SU-DHL-6 (cell line): ENCODE results near the gene DCTN1.

ENCODE experiments used
- H2AFZ ChIP-seq: fragments of 200-600 bp; sonication (generic); 2 replicates; pipeline ENCODE4 v1.6.1; 2014; ENCODE audit warnings: low read depth, mild to moderate bottlenecking, moderate library complexity, mixed read lengths, antibody characterized with exemption, low read length; ENCODE audit not compliant: severe bottlenecking
- H3F3A ChIP-seq: fragments of 200-600 bp; shearing (Covaris generic); 2 replicates; pipeline ENCODE4 v1.6.0; 2016; ENCODE audit warnings: antibody characterized with exemption, mild to moderate bottlenecking; ENCODE audit not compliant: insufficient read depth
- H3K27ac ChIP-seq: fragments of 200-600 bp; sonication (generic); 2 replicates; pipeline ENCODE4 v1.5.1; 2016; ENCODE audit warnings: low read depth, mild to moderate bottlenecking, low read length, moderate library complexity, mixed read lengths
- H3K27me3 ChIP-seq: fragments of 200-600 bp; sonication (generic), shearing (Covaris generic); 2 replicates; pipeline ENCODE4 v1.6.0; 2014; ENCODE audit warnings: mild to moderate bottlenecking, low read length
- H3K36me3 ChIP-seq: fragments of 200-600 bp; sonication (generic); 2 replicates; pipeline ENCODE4 v1.6.1; 2014; ENCODE audit warnings: mild to moderate bottlenecking, low read length, mixed read lengths
- H3K4me2 ChIP-seq: fragments of 300-600, 200-600 bp; shearing (Covaris generic), sonication (generic); 2 replicates; pipeline ENCODE4 v1.6.0; 2014; ENCODE audit warnings: low read length, low read depth, mild to moderate bottlenecking; ENCODE audit not compliant: poor library complexity, severe bottlenecking
- H3K4me3 ChIP-seq: fragments of 200-600 bp; sonication (generic); 2 replicates; pipeline ENCODE4 v1.5.1; 2014; ENCODE audit warnings: antibody characterized with exemption, low read length, mild to moderate bottlenecking, mixed read lengths; ENCODE audit not compliant: insufficient read depth, poor library complexity, severe bottlenecking
- H3K79me2 ChIP-seq: fragments of 200-600 bp; sonication (generic); 2 replicates; pipeline ENCODE4 v1.6.1; 2014; ENCODE audit warnings: mild to moderate bottlenecking, low read length, moderate library complexity; ENCODE audit not compliant: insufficient read depth
- H3K9ac ChIP-seq: fragments of 200-600 bp; sonication (generic); 2 replicates; pipeline ENCODE4 v1.7.0; 2014; ENCODE audit warnings: mild to moderate bottlenecking, low read length
- H3K9me2 ChIP-seq: fragments of 200-600 bp; sonication (generic); replicated peaks from 2 replicates; pipeline ENCODE4 v1.6.1; 2014; ENCODE audit warnings: low read length; ENCODE audit not compliant: insufficient read depth
- H3K9me3 ChIP-seq: fragments of 200-600 bp; sonication (generic); 2 replicates; pipeline ENCODE4 v1.6.1; 2014; ENCODE audit warnings: low read length, mixed read lengths; ENCODE audit not compliant: insufficient read depth
- H4K20me1 ChIP-seq: fragments of 200-600 bp; sonication (generic); 2 replicates; pipeline ENCODE4 v1.6.1; 2014; ENCODE audit warnings: low read depth, mild to moderate bottlenecking, antibody characterized with exemption, low read length, moderate library complexity, mixed read lengths
- CTCF ChIP-seq: fragments of 200-600 bp; sonication (generic); IDR thresholded peaks from one replicate; pipeline ENCODE4 v1.5.1; 2017; ENCODE audit warnings: antibody characterized with exemption, mild to moderate bottlenecking, low read length, moderate library complexity; ENCODE audit not compliant: insufficient read depth, poor library complexity, severe bottlenecking
- EZH2phosphoT487 ChIP-seq: fragments of 200-600 bp; sonication (generic), shearing (Covaris generic); conservative IDR thresholded peaks from 2 replicates; pipeline ENCODE4 v1.6.1; 2018; ENCODE audit warnings: mild to moderate bottlenecking, antibody characterized with exemption, low read length, moderate library complexity, mixed read lengths

DCTN1 gene

DNA sequence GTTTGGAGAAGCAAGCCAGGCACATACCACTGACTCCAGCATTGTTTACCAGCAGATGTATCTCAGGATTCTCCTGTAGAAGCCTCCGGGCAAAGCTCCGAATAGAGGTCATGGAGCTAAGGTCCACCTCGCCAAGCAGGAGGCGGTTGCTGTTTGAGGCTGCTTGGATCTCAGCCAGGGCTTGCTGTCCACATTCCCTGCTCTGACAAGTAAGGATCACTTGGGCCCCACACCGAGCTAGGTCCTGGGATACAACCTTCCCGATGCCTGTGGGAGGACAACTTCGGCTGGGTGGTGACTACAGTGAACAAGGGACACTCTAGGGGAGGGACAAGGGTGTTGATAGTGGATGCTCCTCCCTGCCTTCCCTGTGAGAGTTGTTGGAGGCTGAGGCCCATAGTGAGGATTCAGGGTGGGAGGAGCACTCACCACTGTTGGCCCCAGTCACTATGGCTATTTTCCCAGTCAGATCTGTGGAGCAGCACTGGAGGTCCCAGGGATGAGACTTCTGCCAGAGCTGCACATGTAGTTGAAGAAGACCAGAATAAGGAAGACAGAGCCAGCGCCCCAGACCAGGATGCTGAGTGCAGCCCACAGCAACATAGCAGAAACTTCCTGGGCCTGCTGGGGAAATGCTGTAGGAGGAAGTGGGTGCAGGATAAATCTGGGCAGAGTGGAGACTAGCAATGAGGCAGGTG, 33.0 kb upstream of the DCTN1 start:
- TF ChIP-seq CTCF (no peak), EZH2phosphoT487 (no peak)
- Histone ChIP-seq H3K9ac (no peak overlapping the region), H2AFZ (no peak overlapping the region), H3K79me2 (no peaks in the 10 kb centered on the region), H3K36me3 (no peaks in the 10 kb centered on the region), H3K27me3 (no peaks in the 10 kb centered on the region), H3K27ac (no peak overlapping the region), H3K9me3 (no peaks in the 10 kb centered on the region), H4K20me1 (no peaks in the 10 kb centered on the region), H3F3A (no peaks in the 10 kb centered on the region), H3K4me2 (no peak overlapping the region), H3K4me3 (no peak overlapping the region), H3K9me2 (no peaks in the 10 kb centered on the region)

DNA sequence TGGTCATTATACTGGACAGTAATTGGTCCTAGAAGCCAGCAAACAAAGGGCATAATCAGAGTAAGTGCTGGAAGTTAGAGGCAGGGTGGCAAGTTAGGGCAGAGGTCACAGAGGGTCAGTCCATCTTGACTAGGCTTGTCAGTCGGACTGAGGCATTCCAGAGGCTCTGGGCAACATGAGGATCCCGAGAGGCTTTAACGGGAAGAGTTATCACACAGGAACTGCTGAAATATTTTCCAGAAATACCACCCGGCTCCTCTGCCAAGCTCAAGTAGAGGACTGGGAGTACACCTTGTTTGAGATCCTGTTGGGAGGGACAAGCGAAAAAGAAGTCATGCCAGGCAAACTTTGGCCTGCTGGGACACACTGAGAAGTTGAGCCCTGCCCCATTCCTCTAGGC, 27.6 kb upstream of the DCTN1 start:
- Histone ChIP-seq H3F3A (no peaks in the 10 kb centered on the region), H3K9me2 (no peaks in the 10 kb centered on the region), H3K27me3 (no peaks in the 10 kb centered on the region)

GRCh38 chr2:74406035-74406434, 25.9 kb upstream of the DCTN1 start:
- Histone ChIP-seq H3K9ac (no peak overlapping the region), H3K27ac (no peak overlapping the region), H3K36me3 (no peaks in the 10 kb centered on the region), H3K9me2 (no peaks in the 10 kb centered on the region), H3K27me3 (no peaks in the 10 kb centered on the region), H3K9me3 (no peaks in the 10 kb centered on the region), H3K79me2 (no peaks in the 10 kb centered on the region), H3K4me3 (no peak overlapping the region), H2AFZ (no peak overlapping the region), H4K20me1 (no peaks in the 10 kb centered on the region), H3F3A (no peaks in the 10 kb centered on the region), H3K4me2 (no peak overlapping the region)
- no peak for TF ChIP-seq EZH2phosphoT487
- no peak for TF ChIP-seq CTCF

More for the DNA sequence above, 27.6 kb upstream of the DCTN1 start:
- H3K4me3 ChIP-seq: no peak overlapping the region
- no peak overlapping the region for H3K9ac ChIP-seq
- no peaks in the 10 kb centered on the region for H3K79me2 ChIP-seq
- H4K20me1 ChIP-seq: no peaks in the 10 kb centered on the region
- no peaks in the 10 kb centered on the region for H3K36me3 ChIP-seq
- TF ChIP-seq EZH2phosphoT487: no peak
- no peak for TF ChIP-seq CTCF
- no peaks in the 10 kb centered on the region for H3K9me3 ChIP-seq
- no peak overlapping the region for H3K27ac ChIP-seq
- H2AFZ ChIP-seq: no peak overlapping the region
- no peak overlapping the region for H3K4me2 ChIP-seq
